ENCODE measurements around the gene MED14.

DNA sequence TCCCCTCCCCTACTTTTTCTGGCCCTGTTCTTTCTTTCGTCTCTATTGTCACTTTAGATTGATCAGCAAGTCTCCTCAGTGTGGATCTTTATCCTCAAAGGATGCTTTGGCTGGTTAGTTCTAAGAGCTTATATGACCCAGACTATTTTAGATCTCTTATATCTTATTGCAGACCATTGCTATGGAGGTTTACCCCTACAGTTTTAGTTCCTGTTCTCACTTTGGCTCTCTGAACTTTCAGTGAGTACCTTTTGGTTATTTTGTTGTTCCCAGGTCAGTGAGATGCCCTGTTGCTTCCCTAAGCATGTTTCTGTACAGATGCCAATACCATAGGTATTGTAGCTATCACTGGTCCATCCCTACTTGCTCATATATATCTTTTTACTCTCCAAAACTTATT, 24.0 kb upstream of the MED14 start:
- TF ChIP-seq POLR2A (IDR thresholded peaks at IDR 0.05; ENCODE audit: control extremely low read depth in 1 of 2, low read depth in 2 of 2, low read length in 2 of 2) (no peak), NRF1 (IDR thresholded peaks at IDR 0.05; ENCODE audit: low read depth, low read length) (no peak), RXRA (IDR thresholded peaks at IDR 0.05; ENCODE audit: insufficient read depth, low read depth, low read length) (no peak), RAD21 (IDR thresholded peaks at IDR 0.05 in 1 of 2, conservative IDR thresholded peaks at IDR 0.05 in 1 of 2; ENCODE audit: low read depth in 2 of 2, low read length in 2 of 2) (no peak)
